HepG2 (cell line): ENCODE results near the gene MACROD2. TPM values are rescaled to one million over a fixed set of nuclear protein-coding genes. Genes with fewer than 3 reads are reported as not detected.

Experiments
- ATAC-seq: fragments of 200-7000 bp; cut with Tn5 transposase; 3 replicates; pipeline ENCODE4 v1.9.1; 2020; ENCODE audit warnings: mild to moderate bottlenecking, moderate library complexity
- BruUV-seq: library from RNA; stranded (reverse); fragments of 400-500 nt; replicated peaks from 2 replicates; lab custom pipeline; 2021; lab: Mats Ljungman, UMichigan
- CTCF ChIA-PET: fragments of 300-600 bp; formaldehyde crosslinking; extraction: SDS; loops from one replicate; lab custom pipeline; 2021; ENCODE audit warnings: low total read pairs, inconsistent platforms, low intra/inter-chr PET ratio; lab: Yijun Ruan, JAX
- POLR2A ChIA-PET: fragments of 350-600 bp; sonication (Branson Sonifier 250); formaldehyde crosslinking; loops from one replicate; lab custom pipeline; 2020; ENCODE audit warnings: antibody characterized with exemption, inconsistent platforms; lab: Yijun Ruan, JAX
- DNase-seq: peaks from one replicate; pipeline ENCODE4 v3.0.0-alpha.2; 2015; ENCODE audit warnings: low spot score
- FAIRE-seq: peaks from 3 replicates; lab custom pipeline; 2011; peaks lifted over from hg19 to GRCh38; lab: Jason Lieb, UNC
- H2AFZ ChIP-seq: one replicate; pipeline ENCODE4 v1.6.1; 2011; ENCODE audit warnings: low read length, inconsistent platforms
- H3K27ac ChIP-seq: fragments of 300-600 bp; 3 replicates; pipeline ENCODE4 v1.8.0; 2011; ENCODE audit warnings: mixed run types, mild to moderate bottlenecking, mixed read lengths, low read length, inconsistent platforms; ENCODE audit not compliant: insufficient read depth; ENCODE audit errors: extremely low read length
- H3K27me3 ChIP-seq, 2 experiments: fragments of 200-600 bp in 1 of 2; 2 replicates in 1 of 2; 3 replicates in 1 of 2; pipeline versions ENCODE4 v1.6.0 to v1.8.0; 2011; ENCODE audit warnings: low read length in 2 of 2, mild to moderate bottlenecking in 2 of 2, moderate library complexity in 2 of 2, inconsistent platforms in 1 of 2; ENCODE audit not compliant: insufficient read depth in 2 of 2, control insufficient read depth in 1 of 2
- H3K36me3 ChIP-seq, 2 experiments: fragments of 200-600 bp in 1 of 2; replicated peaks in 1 of 2; 2 replicates in 1 of 2; 3 replicates in 1 of 2; pipeline versions ENCODE4 v1.5.1 to v1.8.0; 2011; ENCODE audit warnings: low read length in 2 of 2, inconsistent platforms in 1 of 2; ENCODE audit not compliant: insufficient read depth in 2 of 2, control insufficient read depth in 1 of 2
- H3K4me1 ChIP-seq: 2 replicates; pipeline ENCODE4 v1.5.1; 2012; ENCODE audit warnings: low read length, inconsistent platforms; ENCODE audit not compliant: insufficient read depth
- H3K4me2 ChIP-seq: 2 replicates; pipeline ENCODE4 v1.6.0; 2011; ENCODE audit warnings: low read depth, low read length, inconsistent platforms
- H3K4me3 ChIP-seq, 3 experiments: fragments of 200-600 bp in 1 of 3; sonication (generic), shearing (Covaris generic) in 1 of 3; replicated peaks in 1 of 3; 2 replicates each; pipeline ENCODE4 v1.5.1; 2011 to 2016; ENCODE audit warnings: low read length in 3 of 3, inconsistent platforms in 2 of 3, low read depth in 2 of 3, mild to moderate bottlenecking in 2 of 3, control low read depth in 1 of 3, mixed read lengths in 1 of 3; ENCODE audit not compliant: insufficient read depth in 1 of 3
- H3K79me2 ChIP-seq: one replicate; pipeline ENCODE4 v1.6.1; 2011; ENCODE audit warnings: low read length, inconsistent platforms; ENCODE audit not compliant: insufficient read depth
- H3K9ac ChIP-seq: 2 replicates; pipeline ENCODE4 v1.6.0; 2011; ENCODE audit warnings: mild to moderate bottlenecking, low read depth, low read length, inconsistent platforms; ENCODE audit not compliant: insufficient read depth
- H3K9me3 ChIP-seq: 2 replicates; pipeline ENCODE4 v1.5.1; 2012; ENCODE audit warnings: mild to moderate bottlenecking, low read length
- H4K20me1 ChIP-seq: 2 replicates; pipeline ENCODE4 v1.6.0; 2011; ENCODE audit warnings: inconsistent platforms, mild to moderate bottlenecking, low read length, moderate library complexity; ENCODE audit not compliant: insufficient read depth
- ATRX ChIP-seq: sonication (generic); formaldehyde crosslinking; IDR thresholded peaks from 2 replicates; pipeline ENCODE4 v1.4.0; 2020; ENCODE audit warnings: missing genetic modification reagents, borderline replicate concordance
- CBX2 ChIP-seq, 2 experiments: fragments of 200-600 bp in 1 of 2; sonication (generic); formaldehyde crosslinking in 1 of 2; IDR thresholded peaks; 2 replicates each; pipeline versions ENCODE4 v1.7.0 to v1.8.1; 2018 to 2022; ENCODE audit warnings: low read depth in 2 of 2, low read length in 1 of 2, mild to moderate bottlenecking in 1 of 2, missing genetic modification reagents in 1 of 2
- EED ChIP-seq: sonication (generic); formaldehyde crosslinking; IDR thresholded peaks from 2 replicates; pipeline ENCODE4 v1.5.0; 2020; ENCODE audit warnings: mild to moderate bottlenecking, missing genetic modification reagents
- HMGA1 ChIP-seq: sonication (generic); formaldehyde crosslinking; conservative IDR thresholded peaks from 2 replicates; pipeline ENCODE4 v1.4.0; 2020; ENCODE audit warnings: missing genetic modification reagents
- NKX3-1 ChIP-seq: sonication (generic); formaldehyde crosslinking; IDR thresholded peaks from 2 replicates; pipeline ENCODE4 v1.5.0; 2020; ENCODE audit warnings: missing genetic modification reagents
- TBP ChIP-seq: sonication (generic); formaldehyde crosslinking; IDR thresholded peaks from 2 replicates; pipeline ENCODE4 v1.5.0; 2020; ENCODE audit warnings: missing genetic modification reagents
- ZC3H4 ChIP-seq: sonication (generic); formaldehyde crosslinking; IDR thresholded peaks from 2 replicates; pipeline ENCODE4 v1.4.0; 2020; ENCODE audit warnings: missing genetic modification reagents, borderline replicate concordance
- ZNF292 ChIP-seq: sonication (generic); formaldehyde crosslinking; IDR thresholded peaks from 2 replicates; pipeline ENCODE4 v1.8.1; 2022; ENCODE audit warnings: mild to moderate bottlenecking, low read depth, missing genetic modification reagents, borderline replicate concordance
- WGBS: methylation state at CpG from one replicate; pipeline ENCODE4 v1.1.6; 2017; ENCODE audit warnings: low lambda C conversion rate; 5-methylcytosine and 5-hydroxymethylcytosine counted together
- in situ Hi-C: cut with HindIII; loops from 2 replicates; pipeline ENCODE4 v1.10.0; 2017; ENCODE audit warnings: low pct_unique_long_range_greater_than_20kb; ENCODE audit not compliant: extremely low pct_ligation_motif_present
- intact Hi-C: fragments of 100-400 bp; cut with micrococcal nuclease; formaldehyde crosslinking; loops from one replicate; pipeline ENCODE4 v1.10.0; 2022; ENCODE audit not compliant: unreplicated experiment
- polyA plus RNA-seq, 8 experiments: library from polyadenylated mRNA; depleted of rRNA in 3 of 8; stranded (reverse) in 7 of 8; unstranded in 1 of 8; fragments of >200 nt; fragmentation: Illumina TruSeq in 4 of 8; extraction: Trizol in 4 of 8; gene quantifications; 2 replicates each; pipeline versions ENCODE4 v1.2.1 to v1.2.3, GENCODE V29; 2011 to 2016; ENCODE audit warnings: low read depth in 4 of 8, missing spikeins in 1 of 8, mixed read lengths in 1 of 8; ENCODE audit not compliant: insufficient read depth in 1 of 8
- total RNA-seq, 5 experiments: library from RNA; depleted of rRNA; stranded (reverse); fragments of >200 nt; fragmentation: Illumina TruSeq; extraction: Trizol; gene quantifications; 2 replicates each; pipeline ENCODE4 v1.2.3, GENCODE V29; 2016; ENCODE audit warnings: low read depth in 1 of 5
- TF ChIP-seq, protein P1 (sequence below): sonication (generic); formaldehyde crosslinking; IDR thresholded peaks from 2 replicates; pipeline ENCODE4 v1.8.1; 2023; ENCODE audit warnings: mild to moderate bottlenecking, missing genetic modification reagents
- TF ChIP-seq, protein P2 (sequence below): sonication (generic); formaldehyde crosslinking; IDR thresholded peaks from 2 replicates; pipeline ENCODE4 v1.8.0; 2022; ENCODE audit warnings: mild to moderate bottlenecking, missing genetic modification reagents, moderate library complexity
- TF ChIP-seq, protein P3 (sequence below), 2 experiments: IDR thresholded peaks; 2 replicates each; pipeline ENCODE4 v1.6.1; 2011 to 2012; ENCODE audit warnings: low read length in 2 of 2, borderline replicate concordance in 1 of 2, low read depth in 1 of 2, mild to moderate bottlenecking in 1 of 2, moderate library complexity in 1 of 2
- TF ChIP-seq, protein P4 (sequence below): sonication (generic); formaldehyde crosslinking; IDR thresholded peaks from 2 replicates; pipeline ENCODE4 v1.5.0; 2020; ENCODE audit warnings: mild to moderate bottlenecking, missing genetic modification reagents, borderline replicate concordance

Gene MACROD2
- total and polyA plus RNA-seq, 2 of the 13 experiments (the other 11 are each of a cell fraction or from before 2014, with no cell fraction given), result 0.13 to 0.51 TPM

DNA sequence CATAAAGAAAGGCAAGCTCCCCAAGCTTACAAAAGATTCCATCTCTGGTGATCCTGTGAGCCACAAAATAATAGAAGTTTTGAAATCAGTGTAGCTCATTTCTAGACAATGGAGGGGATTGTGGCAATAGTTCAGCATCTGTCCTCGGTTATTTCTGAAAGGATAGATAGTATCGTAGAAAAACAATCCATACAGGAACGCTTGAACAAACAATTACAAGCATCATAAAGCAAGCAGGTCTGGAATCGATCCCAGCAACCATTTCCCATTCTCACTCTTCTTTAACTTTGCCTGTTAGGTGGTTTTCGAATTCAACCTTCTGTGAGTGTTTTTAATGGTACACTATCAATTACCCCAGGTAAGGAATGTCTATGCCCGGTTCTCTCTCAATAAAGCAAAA is 1646.8 kb downstream of the MACROD2 start:
- FAIRE-seq, result no peak
- intact Hi-C loops, result loop anchor here (5.0 kb wide), 1 partner anchor 835 kb away; no protein-coding TSS in a partner anchor
- TF ChIP-seq, protein P1, sequence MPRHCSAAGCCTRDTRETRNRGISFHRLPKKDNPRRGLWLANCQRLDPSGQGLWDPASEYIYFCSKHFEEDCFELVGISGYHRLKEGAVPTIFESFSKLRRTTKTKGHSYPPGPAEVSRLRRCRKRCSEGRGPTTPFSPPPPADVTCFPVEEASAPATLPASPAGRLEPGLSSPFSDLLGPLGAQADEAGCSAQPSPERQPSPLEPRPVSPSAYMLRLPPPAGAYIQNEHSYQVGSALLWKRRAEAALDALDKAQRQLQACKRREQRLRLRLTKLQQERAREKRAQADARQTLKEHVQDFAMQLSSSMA (CRISPR knock-in tag), result no peak
- TF ChIP-seq ZC3H4 (no peak), CBX2 (IDR thresholded peaks at IDR 0.05; ENCODE audit: low read depth, low read length) (no peak), CBX2 (CRISPR knock-in tag; IDR thresholded peaks at IDR 0.05; ENCODE audit: low read depth) (no peak), ZNF292 (CRISPR knock-in tag) (no peak), HMGA1 (CRISPR knock-in tag) (no peak), TBP (CRISPR knock-in tag) (no peak), EED (CRISPR knock-in tag) (no peak), ATRX (CRISPR knock-in tag) (no peak), NKX3-1 (CRISPR knock-in tag) (no peak)
- TF ChIP-seq, protein P2, sequence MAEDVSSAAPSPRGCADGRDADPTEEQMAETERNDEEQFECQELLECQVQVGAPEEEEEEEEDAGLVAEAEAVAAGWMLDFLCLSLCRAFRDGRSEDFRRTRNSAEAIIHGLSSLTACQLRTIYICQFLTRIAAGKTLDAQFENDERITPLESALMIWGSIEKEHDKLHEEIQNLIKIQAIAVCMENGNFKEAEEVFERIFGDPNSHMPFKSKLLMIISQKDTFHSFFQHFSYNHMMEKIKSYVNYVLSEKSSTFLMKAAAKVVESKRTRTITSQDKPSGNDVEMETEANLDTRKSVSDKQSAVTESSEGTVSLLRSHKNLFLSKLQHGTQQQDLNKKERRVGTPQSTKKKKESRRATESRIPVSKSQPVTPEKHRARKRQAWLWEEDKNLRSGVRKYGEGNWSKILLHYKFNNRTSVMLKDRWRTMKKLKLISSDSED (CRISPR knock-in tag), result no peak
- TF ChIP-seq, protein P3, sequence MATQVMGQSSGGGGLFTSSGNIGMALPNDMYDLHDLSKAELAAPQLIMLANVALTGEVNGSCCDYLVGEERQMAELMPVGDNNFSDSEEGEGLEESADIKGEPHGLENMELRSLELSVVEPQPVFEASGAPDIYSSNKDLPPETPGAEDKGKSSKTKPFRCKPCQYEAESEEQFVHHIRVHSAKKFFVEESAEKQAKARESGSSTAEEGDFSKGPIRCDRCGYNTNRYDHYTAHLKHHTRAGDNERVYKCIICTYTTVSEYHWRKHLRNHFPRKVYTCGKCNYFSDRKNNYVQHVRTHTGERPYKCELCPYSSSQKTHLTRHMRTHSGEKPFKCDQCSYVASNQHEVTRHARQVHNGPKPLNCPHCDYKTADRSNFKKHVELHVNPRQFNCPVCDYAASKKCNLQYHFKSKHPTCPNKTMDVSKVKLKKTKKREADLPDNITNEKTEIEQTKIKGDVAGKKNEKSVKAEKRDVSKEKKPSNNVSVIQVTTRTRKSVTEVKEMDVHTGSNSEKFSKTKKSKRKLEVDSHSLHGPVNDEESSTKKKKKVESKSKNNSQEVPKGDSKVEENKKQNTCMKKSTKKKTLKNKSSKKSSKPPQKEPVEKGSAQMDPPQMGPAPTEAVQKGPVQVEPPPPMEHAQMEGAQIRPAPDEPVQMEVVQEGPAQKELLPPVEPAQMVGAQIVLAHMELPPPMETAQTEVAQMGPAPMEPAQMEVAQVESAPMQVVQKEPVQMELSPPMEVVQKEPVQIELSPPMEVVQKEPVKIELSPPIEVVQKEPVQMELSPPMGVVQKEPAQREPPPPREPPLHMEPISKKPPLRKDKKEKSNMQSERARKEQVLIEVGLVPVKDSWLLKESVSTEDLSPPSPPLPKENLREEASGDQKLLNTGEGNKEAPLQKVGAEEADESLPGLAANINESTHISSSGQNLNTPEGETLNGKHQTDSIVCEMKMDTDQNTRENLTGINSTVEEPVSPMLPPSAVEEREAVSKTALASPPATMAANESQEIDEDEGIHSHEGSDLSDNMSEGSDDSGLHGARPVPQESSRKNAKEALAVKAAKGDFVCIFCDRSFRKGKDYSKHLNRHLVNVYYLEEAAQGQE (IDR thresholded peaks at IDR 0.05; ENCODE audit: borderline replicate concordance in 1 of 2, low read depth in 1 of 2, low read length in 2 of 2), result no peak
- TF ChIP-seq, protein P4, sequence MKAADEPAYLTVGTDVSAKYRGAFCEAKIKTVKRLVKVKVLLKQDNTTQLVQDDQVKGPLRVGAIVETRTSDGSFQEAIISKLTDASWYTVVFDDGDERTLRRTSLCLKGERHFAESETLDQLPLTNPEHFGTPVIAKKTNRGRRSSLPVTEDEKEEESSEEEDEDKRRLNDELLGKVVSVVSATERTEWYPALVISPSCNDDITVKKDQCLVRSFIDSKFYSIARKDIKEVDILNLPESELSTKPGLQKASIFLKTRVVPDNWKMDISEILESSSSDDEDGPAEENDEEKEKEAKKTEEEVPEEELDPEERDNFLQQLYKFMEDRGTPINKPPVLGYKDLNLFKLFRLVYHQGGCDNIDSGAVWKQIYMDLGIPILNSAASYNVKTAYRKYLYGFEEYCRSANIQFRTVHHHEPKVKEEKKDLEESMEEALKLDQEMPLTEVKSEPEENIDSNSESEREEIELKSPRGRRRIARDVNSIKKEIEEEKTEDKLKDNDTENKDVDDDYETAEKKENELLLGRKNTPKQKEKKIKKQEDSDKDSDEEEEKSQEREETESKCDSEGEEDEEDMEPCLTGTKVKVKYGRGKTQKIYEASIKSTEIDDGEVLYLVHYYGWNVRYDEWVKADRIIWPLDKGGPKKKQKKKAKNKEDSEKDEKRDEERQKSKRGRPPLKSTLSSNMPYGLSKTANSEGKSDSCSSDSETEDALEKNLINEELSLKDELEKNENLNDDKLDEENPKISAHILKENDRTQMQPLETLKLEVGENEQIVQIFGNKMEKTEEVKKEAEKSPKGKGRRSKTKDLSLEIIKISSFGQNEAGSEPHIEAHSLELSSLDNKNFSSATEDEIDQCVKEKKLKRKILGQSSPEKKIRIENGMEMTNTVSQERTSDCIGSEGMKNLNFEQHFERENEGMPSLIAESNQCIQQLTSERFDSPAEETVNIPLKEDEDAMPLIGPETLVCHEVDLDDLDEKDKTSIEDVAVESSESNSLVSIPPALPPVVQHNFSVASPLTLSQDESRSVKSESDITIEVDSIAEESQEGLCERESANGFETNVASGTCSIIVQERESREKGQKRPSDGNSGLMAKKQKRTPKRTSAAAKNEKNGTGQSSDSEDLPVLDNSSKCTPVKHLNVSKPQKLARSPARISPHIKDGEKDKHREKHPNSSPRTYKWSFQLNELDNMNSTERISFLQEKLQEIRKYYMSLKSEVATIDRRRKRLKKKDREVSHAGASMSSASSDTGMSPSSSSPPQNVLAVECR, result no peak

More for the DNA sequence above, 1646.8 kb downstream of the MACROD2 start:
- DNase-seq (no peak), ATAC-seq (no peak)
- 9% methylated on average over 6 of the region's 6 CpGs for WGBS
- BruUV-seq, result no TSS peak
- Histone ChIP-seq H3K27ac (no peak overlapping the region), H3K4me1 (no peaks in the 10 kb centered on the region), H3K36me3 (no peaks in the 10 kb centered on the region), H3K4me3 (no peak overlapping the region), H3K9me3 (peaks cover 21% of the 10 kb centered on the region; the same call in 1 of the 2 replicates), H2AFZ (no peak overlapping the region), H3K9ac (no peak overlapping the region), H3K79me2 (no peaks in the 10 kb centered on the region), H3K27me3 (no peaks in the 10 kb centered on the region), H4K20me1 (no peaks in the 10 kb centered on the region), H3K4me2 (no peak overlapping the region)
- in situ Hi-C loops, result no loop called here
- ChIA-PET POLR2A (no interaction called here), CTCF (no interaction called here)
